Measurements from ENCODE around the gene EZH1.
"Not testable (repeated sequence)": the region's sequence is repeated elsewhere in the genome, so short reads cannot be mapped to it uniquely, and the experiment has no call there.

GRCh38 chr17:42659932-42660274, 84.9 kb downstream of the EZH1 start:
- not testable (repeated sequence) for TF ChIP-seq CTCF (conservative IDR thresholded peaks at IDR 0.05; ENCODE audit: low read depth, low read length); POLR2A (IDR thresholded peaks at IDR 0.05; ENCODE audit: low read depth, low read length); USF2 (IDR thresholded peaks at IDR 0.05; ENCODE audit: low read depth, low read length); MXI1 (IDR thresholded peaks at IDR 0.05; ENCODE audit: borderline replicate concordance, low read depth, low read length); RCOR1 (IDR thresholded peaks at IDR 0.05; ENCODE audit: insufficient replicate concordance, low read length); MAZ (IDR thresholded peaks at IDR 0.05; ENCODE audit: borderline replicate concordance, low read depth, low read length); CEBPB (IDR thresholded peaks at IDR 0.05; ENCODE audit: low read depth, low read length); CHD1 (IDR thresholded peaks at IDR 0.05; ENCODE audit: low read depth, low read length); RAD21 (IDR thresholded peaks at IDR 0.05; ENCODE audit: low read length); RFX5 (IDR thresholded peaks at IDR 0.05; ENCODE audit: low read depth, low read length)

All from IMR-90 (cell line).